IPS-NIHi7 (cell line): Measurements from ENCODE around the gene NDUFA11.

Source experiments
- DNase-seq: peaks from one replicate; pipeline ENCODE4 v3.0.0; 2012; ENCODE audit warnings: mixed read lengths; ENCODE audit errors: extremely low spot score

The NDUFA11 gene

GRCh38 chr19:5908773-5909442, 5.3 kb upstream of the NDUFA11 start:
- DNase-seq: no peak

GRCh38 chr19:5907241-5907640, 3.7 kb upstream of the NDUFA11 start:
- no peak for DNase-seq

- DNase-seq: no peak
These were observed 1.7 kb upstream of the NDUFA11 start for GRCh38 chr19:5905114-5905778.

GRCh38 chr19:5904352-5905113, 943 bp upstream of the NDUFA11 start, which contains the start of gene VMAC:
VMAC (plus strand) TSS chr19:5904872; CDS start chr19:5904891, 19 bp downstream.
- peak; percentile 99 for DNase-seq

GRCh38 chr19:5903056-5903623, 450 bp downstream of the NDUFA11 start:
- DNase-seq: no peak

GRCh38 chr19:5900976-5901375, 2.6 kb downstream of the NDUFA11 start:
- no peak for DNase-seq

- no peak for DNase-seq
These were observed 3.7 kb downstream of the NDUFA11 start for GRCh38 chr19:5899728-5900526.

GRCh38 chr19:5897189-5897969, 6.2 kb downstream of the NDUFA11 start:
- no peak for DNase-seq

GRCh38 chr19:5896365-5897076, 7.1 kb downstream of the NDUFA11 start:
- no peak for DNase-seq

GRCh38 chr19:5895890-5896289, 7.7 kb downstream of the NDUFA11 start:
- DNase-seq: no peak

GRCh38 chr19:5895409-5895808, 8.2 kb downstream of the NDUFA11 start:
- no peak for DNase-seq

- DNase-seq: no peak
These were observed 8.8 kb downstream of the NDUFA11 start for GRCh38 chr19:5894704-5895349.

- no peak for DNase-seq
These were observed 9.5 kb downstream of the NDUFA11 start for GRCh38 chr19:5893907-5894703.

GRCh38 chr19:5893296-5893903, 10.2 kb downstream of the NDUFA11 start:
- DNase-seq: no peak

GRCh38 chr19:5892772-5893275, 10.8 kb downstream of the NDUFA11 start:
- no peak for DNase-seq

GRCh38 chr19:5891938-5892771, 11.4 kb downstream of the NDUFA11 start:
- peak; percentile 66 for DNase-seq

GRCh38 chr19:5891572-5891937, 12.0 kb downstream of the NDUFA11 start:
- no peak for DNase-seq
